Keratinocyte (primary cell): Measurements from ENCODE around the gene ZNF691.
"Not testable (repeated sequence)": the region's sequence is repeated elsewhere in the genome, so short reads cannot be mapped to it uniquely, and the experiment has no call there.

Experiments used
- EZH2 ChIP-seq: IDR thresholded peaks from one replicate; pipeline ENCODE4 v1.6.1; 2012; ENCODE audit warnings: inconsistent platforms, mild to moderate bottlenecking, low read length, moderate library complexity
- TF ChIP-seq, protein P1 (sequence below), 3 experiments: IDR thresholded peaks in 1 of 3; conservative IDR thresholded peaks in 1 of 3; optimal IDR thresholded peaks in 1 of 3; 2 replicates in 2 of 3; 3 replicates in 1 of 3; pipeline versions ENCODE3 to v1.5.1; 2011; ENCODE audit warnings: low read length in 3 of 3, mild to moderate bottlenecking in 3 of 3, moderate library complexity in 2 of 3, control low read depth in 1 of 3, inconsistent platforms in 1 of 3; ENCODE audit not compliant: insufficient read depth in 2 of 3; ENCODE audit errors: extremely low read depth in 1 of 3

DNA sequence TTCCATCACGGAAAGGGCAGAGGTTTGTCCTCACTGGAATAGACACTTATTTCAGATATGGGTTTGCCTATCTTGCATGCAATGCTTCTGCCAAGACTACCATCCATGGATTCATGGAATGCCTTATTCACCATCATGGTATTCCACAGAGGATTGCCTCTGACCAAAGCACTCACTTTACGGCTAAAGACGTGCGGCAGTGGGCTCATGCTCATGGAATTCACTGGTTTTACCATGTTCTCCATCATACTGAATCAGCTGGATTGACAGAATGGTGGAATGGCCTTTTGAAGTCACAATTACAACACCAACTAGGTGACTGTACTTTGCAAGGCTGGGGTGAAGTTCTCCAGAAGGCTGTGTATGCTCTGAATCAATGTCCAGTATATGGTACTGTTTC lies 22.1 kb downstream of the ZNF691 start:
- TF ChIP-seq EZH2: not testable (repeated sequence)
- TF ChIP-seq, protein P1, sequence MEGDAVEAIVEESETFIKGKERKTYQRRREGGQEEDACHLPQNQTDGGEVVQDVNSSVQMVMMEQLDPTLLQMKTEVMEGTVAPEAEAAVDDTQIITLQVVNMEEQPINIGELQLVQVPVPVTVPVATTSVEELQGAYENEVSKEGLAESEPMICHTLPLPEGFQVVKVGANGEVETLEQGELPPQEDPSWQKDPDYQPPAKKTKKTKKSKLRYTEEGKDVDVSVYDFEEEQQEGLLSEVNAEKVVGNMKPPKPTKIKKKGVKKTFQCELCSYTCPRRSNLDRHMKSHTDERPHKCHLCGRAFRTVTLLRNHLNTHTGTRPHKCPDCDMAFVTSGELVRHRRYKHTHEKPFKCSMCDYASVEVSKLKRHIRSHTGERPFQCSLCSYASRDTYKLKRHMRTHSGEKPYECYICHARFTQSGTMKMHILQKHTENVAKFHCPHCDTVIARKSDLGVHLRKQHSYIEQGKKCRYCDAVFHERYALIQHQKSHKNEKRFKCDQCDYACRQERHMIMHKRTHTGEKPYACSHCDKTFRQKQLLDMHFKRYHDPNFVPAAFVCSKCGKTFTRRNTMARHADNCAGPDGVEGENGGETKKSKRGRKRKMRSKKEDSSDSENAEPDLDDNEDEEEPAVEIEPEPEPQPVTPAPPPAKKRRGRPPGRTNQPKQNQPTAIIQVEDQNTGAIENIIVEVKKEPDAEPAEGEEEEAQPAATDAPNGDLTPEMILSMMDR (optimal IDR thresholded peaks at IDR 0.05 in 1 of 3, IDR thresholded peaks at IDR 0.05 in 1 of 3, conservative IDR thresholded peaks at IDR 0.05 in 1 of 3; ENCODE audit: extremely low read depth in 1 of 3, insufficient read depth in 2 of 3, low read length in 3 of 3): not testable (repeated sequence)
